Measurements from ENCODE around the gene GPATCH2L. TPM values are rescaled to one million over a fixed set of nuclear protein-coding genes. Genes with fewer than 3 reads are reported as not detected.

The GPATCH2L gene
- total and polyA plus RNA-seq, 8 donors = 2.2 to 96.5 (median 22.9) TPM

DNA sequence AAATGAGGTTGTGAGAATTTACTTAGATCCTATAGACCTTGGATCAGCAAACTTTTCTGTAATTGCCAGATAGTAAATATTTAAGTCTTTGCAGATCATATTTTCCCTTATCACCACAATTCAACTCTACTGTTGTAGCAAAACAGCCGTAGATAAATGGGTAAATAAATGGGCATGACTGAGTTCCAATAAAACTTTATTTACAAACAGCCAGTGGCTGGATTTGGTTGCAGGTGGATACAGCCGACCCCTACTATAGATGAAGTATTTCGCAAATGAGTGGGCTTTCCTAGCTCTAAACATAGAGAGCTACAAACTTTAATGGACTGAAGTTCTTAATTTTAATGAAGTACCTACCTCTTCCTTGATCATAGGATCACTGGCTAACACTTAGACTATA, 100.7 kb downstream of the GPATCH2L start:
- WGBS, 5 donors = 73 to 74% (median 74%) methylated on average over 3 of the region's 3 CpGs
- no peak for TF ChIP-seq POLR2AphosphoS5 (IDR thresholded peaks at IDR 0.05)

DNA sequence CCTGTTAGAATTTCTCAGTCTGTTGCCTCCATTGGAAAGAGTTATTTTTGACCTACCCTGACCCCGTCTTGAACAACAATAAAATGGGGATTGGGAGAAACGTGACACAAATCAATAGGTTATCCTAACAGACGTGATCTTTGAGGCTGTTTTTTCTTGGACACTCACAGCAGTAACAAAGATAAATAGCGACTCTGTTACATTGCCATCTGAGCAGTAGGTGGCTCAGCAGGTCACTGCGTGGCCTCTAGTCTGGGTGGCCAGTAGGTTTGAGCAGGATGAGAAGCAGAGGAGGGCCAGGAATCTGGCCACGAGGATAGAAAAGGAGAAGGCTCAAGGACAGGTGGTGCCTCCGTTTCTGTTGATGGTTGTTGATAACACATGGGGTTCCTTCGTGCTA, 101.4 kb downstream of the GPATCH2L start:
- Histone ChIP-seq H3K27me3 (no peaks in the 10 kb centered on the region), H3K4me3 (no peak overlapping the region), H3K27ac (no peak overlapping the region), H3K9me3 (no peaks in the 10 kb centered on the region), H3K4me1 (no peaks in the 10 kb centered on the region), H3K36me3 (no peaks in the 10 kb centered on the region)
- intact Hi-C loops (cut with DNase I; ENCODE audit: low total_unique reads) = no loop called here
- WGBS, 5 donors = 42 to 58% (median 50%) methylated on average over 8 of the region's 8 CpGs
- TF ChIP-seq POLR2AphosphoS5 (IDR thresholded peaks at IDR 0.05) (no peak), POLR2A (IDR thresholded peaks at IDR 0.05) (no peak), EP300 (IDR thresholded peaks at IDR 0.05) (no peak)
- TF ChIP-seq, protein P1, sequence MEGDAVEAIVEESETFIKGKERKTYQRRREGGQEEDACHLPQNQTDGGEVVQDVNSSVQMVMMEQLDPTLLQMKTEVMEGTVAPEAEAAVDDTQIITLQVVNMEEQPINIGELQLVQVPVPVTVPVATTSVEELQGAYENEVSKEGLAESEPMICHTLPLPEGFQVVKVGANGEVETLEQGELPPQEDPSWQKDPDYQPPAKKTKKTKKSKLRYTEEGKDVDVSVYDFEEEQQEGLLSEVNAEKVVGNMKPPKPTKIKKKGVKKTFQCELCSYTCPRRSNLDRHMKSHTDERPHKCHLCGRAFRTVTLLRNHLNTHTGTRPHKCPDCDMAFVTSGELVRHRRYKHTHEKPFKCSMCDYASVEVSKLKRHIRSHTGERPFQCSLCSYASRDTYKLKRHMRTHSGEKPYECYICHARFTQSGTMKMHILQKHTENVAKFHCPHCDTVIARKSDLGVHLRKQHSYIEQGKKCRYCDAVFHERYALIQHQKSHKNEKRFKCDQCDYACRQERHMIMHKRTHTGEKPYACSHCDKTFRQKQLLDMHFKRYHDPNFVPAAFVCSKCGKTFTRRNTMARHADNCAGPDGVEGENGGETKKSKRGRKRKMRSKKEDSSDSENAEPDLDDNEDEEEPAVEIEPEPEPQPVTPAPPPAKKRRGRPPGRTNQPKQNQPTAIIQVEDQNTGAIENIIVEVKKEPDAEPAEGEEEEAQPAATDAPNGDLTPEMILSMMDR (IDR thresholded peaks at IDR 0.05) = no peak
- DNase-seq = no peak

More for the DNA sequence above, 100.7 kb downstream of the GPATCH2L start:
- no peak for DNase-seq
- Histone ChIP-seq H3K36me3 (no peaks in the 10 kb centered on the region), H3K4me1 (no peaks in the 10 kb centered on the region), H3K27me3 (no peaks in the 10 kb centered on the region), H3K27ac (no peak overlapping the region), H3K9me3 (no peaks in the 10 kb centered on the region), H3K4me3 (no peak overlapping the region)
- intact Hi-C loops (cut with DNase I; ENCODE audit: low total_unique reads) = no loop called here

DNA sequence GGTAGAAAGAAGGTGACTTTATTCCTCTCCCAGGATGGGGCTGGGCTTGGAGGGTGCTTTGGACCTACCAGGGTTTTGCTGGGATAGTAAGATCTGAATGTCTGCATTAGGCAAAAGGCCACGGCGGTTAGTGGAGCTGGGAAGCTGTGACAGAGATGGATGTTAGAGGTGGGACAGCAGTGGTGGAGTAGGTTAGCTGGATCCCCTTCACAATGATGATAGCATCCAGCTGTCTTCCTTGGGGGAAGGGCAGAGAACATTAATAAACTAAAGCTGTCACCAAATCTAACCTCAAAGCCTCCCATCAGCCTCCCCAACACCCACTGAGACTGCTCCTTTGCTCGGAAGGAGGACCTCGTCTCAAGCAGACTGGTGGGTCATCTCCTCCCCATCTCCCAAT, 104.8 kb downstream of the GPATCH2L start:
- no peaks in the 10 kb centered on the region for H3K4me1 ChIP-seq
- WGBS, 5 donors = 40 to 49% (median 44%) methylated on average over 4 of the region's 4 CpGs
- TF ChIP-seq POLR2AphosphoS5 (IDR thresholded peaks at IDR 0.05) = no peak
- no peak for TF ChIP-seq POLR2A (IDR thresholded peaks at IDR 0.05)
- TF ChIP-seq, protein P1 (IDR thresholded peaks at IDR 0.05) = no peak
- no peak for TF ChIP-seq EP300 (IDR thresholded peaks at IDR 0.05)
- no peaks in the 10 kb centered on the region for H3K27me3 ChIP-seq
- no peak overlapping the region for H3K4me3 ChIP-seq
- no peaks in the 10 kb centered on the region for H3K9me3 ChIP-seq
- H3K36me3 ChIP-seq = no peaks in the 10 kb centered on the region
- intact Hi-C loops (cut with DNase I; ENCODE audit: low total_unique reads) = no loop called here
- DNase-seq = no peak
- H3K27ac ChIP-seq = no peak overlapping the region

DNA sequence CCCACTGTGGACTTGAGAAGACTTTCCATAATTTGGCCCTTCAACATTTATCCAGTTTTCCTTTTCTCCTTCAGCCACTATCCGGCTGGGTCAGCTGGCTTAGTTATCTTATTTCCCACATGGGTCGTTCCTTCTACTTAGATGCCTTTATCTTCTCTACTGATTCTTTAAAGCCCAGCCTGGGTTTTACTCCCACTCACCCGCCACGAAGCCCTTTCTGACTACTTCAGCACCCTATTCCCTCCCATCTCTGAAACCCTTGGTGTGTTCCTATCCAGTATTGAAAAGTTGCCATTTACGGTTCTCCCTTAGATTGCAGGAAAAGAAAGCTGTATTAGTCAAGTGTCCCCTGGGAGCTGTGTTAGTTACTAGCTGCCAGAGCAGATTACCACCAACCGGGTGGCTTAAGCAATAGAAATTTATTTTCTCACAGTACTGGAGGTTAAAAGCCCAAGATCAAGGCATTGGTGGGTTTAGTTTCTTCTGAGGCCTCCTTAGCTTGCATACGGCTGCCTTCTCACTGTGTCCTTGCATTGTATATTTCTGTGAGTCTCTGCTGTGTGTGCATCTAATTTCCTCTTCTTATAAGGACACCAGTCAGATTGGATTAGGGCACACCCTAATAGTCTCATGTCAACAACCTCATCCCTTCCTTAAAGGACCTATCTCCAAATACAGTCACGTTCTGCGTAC, 105.5 kb downstream of the GPATCH2L start:
- no peak overlapping the region for H3K4me3 ChIP-seq
- DNase-seq = no peak
- intact Hi-C loops (cut with DNase I; ENCODE audit: low total_unique reads) = no loop called here
- no peaks in the 10 kb centered on the region for H3K9me3 ChIP-seq
- H3K27me3 ChIP-seq = no peaks in the 10 kb centered on the region
- 75 to 84% (median 80%) methylated on average over 9 of the region's 9 CpGs for WGBS, 5 donors
- no peaks in the 10 kb centered on the region for H3K36me3 ChIP-seq
- H3K27ac ChIP-seq = no peak overlapping the region
- H3K4me1 ChIP-seq = no peaks in the 10 kb centered on the region
- no peak for TF ChIP-seq POLR2A (IDR thresholded peaks at IDR 0.05)
- no peak for TF ChIP-seq POLR2AphosphoS5 (IDR thresholded peaks at IDR 0.05)
- TF ChIP-seq EP300 (IDR thresholded peaks at IDR 0.05) = no peak
- TF ChIP-seq, protein P1 (IDR thresholded peaks at IDR 0.05) = no peak

DNA sequence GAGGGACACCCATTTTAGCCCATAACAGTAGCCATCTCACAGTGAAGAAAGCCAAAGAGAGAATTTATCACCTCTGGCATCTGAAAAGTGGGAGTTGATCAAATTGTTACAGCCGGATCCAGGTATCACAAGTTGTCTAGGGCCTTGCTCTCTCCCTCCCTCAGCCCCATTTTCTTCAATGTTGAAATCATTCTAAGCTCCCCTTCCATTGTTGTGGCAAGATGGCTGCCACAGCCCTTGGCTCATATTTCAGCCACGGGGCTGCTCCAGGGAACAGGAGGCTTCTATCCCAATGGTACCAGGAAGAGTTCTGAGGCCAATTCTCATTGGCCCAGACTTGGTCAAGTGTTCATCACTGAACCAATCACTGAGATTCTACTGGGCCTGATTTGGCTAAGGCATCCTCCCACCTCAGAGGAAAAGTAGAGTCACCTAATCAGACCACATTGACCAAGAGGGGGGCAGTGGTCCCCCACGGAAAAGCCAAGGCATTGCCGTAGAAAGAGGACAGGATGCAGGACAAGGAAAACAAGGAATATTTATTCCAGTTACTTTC, 106.2 kb downstream of the GPATCH2L start:
- Histone ChIP-seq H3K4me3 (no peak overlapping the region), H3K9me3 (no peaks in the 10 kb centered on the region), H3K36me3 (no peaks in the 10 kb centered on the region), H3K27me3 (no peaks in the 10 kb centered on the region), H3K4me1 (no peaks in the 10 kb centered on the region), H3K27ac (no peak overlapping the region)
- 61 to 90% (median 82%) methylated on average over 4 of the region's 4 CpGs for WGBS, 5 donors
- intact Hi-C loops (cut with DNase I; ENCODE audit: low total_unique reads) = no loop called here
- TF ChIP-seq EP300 (IDR thresholded peaks at IDR 0.05) (no peak), POLR2AphosphoS5 (IDR thresholded peaks at IDR 0.05) (no peak), POLR2A (IDR thresholded peaks at IDR 0.05) (no peak)
- TF ChIP-seq, protein P1 (IDR thresholded peaks at IDR 0.05) = no peak
- DNase-seq = no peak

Measured in stomach (tissue), 9 donors.